Activated naive CD8-positive, alpha-beta T cell treated with anti-CD3 and anti-CD28 coated beads, Interleukin-2, amount 50 U/mL, for 24 hours (primary cell): ENCODE results near the gene DTX3.
"Not testable (repeated sequence)": the region's sequence is repeated elsewhere in the genome, so short reads cannot be mapped to it uniquely, and the experiment has no call there.

Source experiments
- ATAC-seq: fragments of 150-1000 bp; cut with Tn5 transposase; one replicate; pipeline ENCODE4 v1.10.0; 2021
- DNase-seq: peaks from one replicate; pipeline ENCODE4 v3.0.0; 2021
- H3K27ac Mint-ChIP-seq: one replicate; pipeline ENCODE4 v1.8.0; 2021; ENCODE audit warnings: mild to moderate bottlenecking, mixed read lengths
- H3K27me3 Mint-ChIP-seq: one replicate; pipeline ENCODE4 v1.8.0; 2021; ENCODE audit warnings: mixed read lengths
- H3K36me3 Mint-ChIP-seq: one replicate; pipeline ENCODE4 v1.8.0; 2021; ENCODE audit warnings: low read depth, mixed read lengths
- H3K4me1 Mint-ChIP-seq: one replicate; pipeline ENCODE4 v1.8.0; 2021; ENCODE audit warnings: mixed read lengths
- H3K4me3 Mint-ChIP-seq: one replicate; pipeline ENCODE4 v1.8.0; 2021; ENCODE audit warnings: mild to moderate bottlenecking, moderate library complexity, mixed read lengths
- H3K9me3 Mint-ChIP-seq: one replicate; pipeline ENCODE4 v1.8.0; 2021; ENCODE audit warnings: mixed read lengths

Gene DTX3

GRCh38 chr12:57640175-57641042, 35.8 kb downstream of the DTX3 start:
- Mint-ChIP-seq H3K9me3 (no peaks in the 10 kb centered on the region), H3K4me1 (no peaks in the 10 kb centered on the region), H3K36me3 (peaks cover 2% of the 10 kb centered on the region), H3K4me3 (no peak overlapping the region), H3K27me3 (peaks cover 14% of the 10 kb centered on the region), H3K27ac (no peak overlapping the region)
- DNase-seq (no peak), ATAC-seq (no peak)

- no peak overlapping the region for H3K4me3 Mint-ChIP-seq
- H3K27ac Mint-ChIP-seq: no peak overlapping the region
- peaks cover 15% of the 10 kb centered on the region for H3K27me3 Mint-ChIP-seq
- ATAC-seq (no peak), DNase-seq (no peak)
- H3K36me3 Mint-ChIP-seq: peaks cover 4% of the 10 kb centered on the region
- H3K4me1 Mint-ChIP-seq: no peaks in the 10 kb centered on the region
- H3K9me3 Mint-ChIP-seq: peaks cover 4% of the 10 kb centered on the region
Observed at GRCh38 chr12:57641699-57642442, 37.2 kb downstream of the DTX3 start.

DNA sequence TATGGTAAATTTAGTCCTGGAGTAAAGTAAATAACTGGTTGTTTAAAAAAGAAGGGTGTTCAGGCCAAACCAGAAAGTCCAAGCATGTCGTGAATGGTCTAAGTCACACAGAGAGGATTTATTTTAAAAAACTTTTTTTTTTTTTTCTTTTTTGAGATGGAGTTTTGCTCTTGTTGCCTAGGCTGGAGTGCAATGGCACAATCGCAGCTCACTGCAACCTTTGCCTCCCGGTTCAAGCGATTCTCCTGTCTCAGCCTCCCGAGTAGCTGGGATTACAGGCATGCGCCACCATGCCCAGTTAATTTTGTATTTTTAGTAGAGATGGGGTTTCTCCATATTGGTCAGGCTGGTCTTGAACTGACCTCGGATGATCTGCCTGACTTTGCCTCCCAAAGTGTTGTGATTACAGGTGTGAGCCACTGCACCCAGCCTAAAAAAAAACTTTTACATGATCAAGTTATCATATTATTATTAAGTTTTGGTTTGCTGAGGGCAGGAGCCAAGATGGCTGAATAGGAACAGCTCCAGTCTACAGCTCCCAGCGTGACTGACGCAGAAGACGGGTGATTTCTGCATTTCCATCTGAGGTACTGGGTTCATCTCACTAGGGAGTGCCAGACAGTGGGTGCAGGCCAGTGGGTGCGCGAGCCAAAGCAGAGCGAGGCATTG, 41.5 kb downstream of the DTX3 start:
- DNase-seq, H3K4me3 Mint-ChIP-seq, H3K4me1 Mint-ChIP-seq, ATAC-seq, H3K27me3 Mint-ChIP-seq, H3K27ac Mint-ChIP-seq, H3K9me3 Mint-ChIP-seq, H3K36me3 Mint-ChIP-seq: not testable (repeated sequence)

DNA sequence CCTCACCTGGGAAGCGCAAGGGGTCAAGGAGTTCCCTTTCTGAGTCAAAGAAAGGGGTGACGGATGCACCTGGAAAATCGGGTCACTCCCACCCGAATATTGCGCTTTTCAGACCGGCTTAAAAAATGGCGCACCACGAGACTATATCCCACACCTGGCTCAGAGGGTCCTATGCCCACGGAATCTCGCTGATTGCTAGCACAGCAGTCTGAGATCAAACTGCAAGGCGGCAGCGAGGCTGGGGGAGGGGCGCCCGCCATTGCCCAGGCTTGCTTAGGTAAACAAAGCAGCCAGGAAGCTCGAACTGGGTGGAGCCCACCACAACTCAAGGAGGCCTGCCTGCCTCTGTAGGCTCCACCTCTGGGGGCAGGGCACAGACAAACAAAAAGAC, 42.0 kb downstream of the DTX3 start:
- DNase-seq, H3K4me3 Mint-ChIP-seq, ATAC-seq, H3K4me1 Mint-ChIP-seq, H3K9me3 Mint-ChIP-seq, H3K36me3 Mint-ChIP-seq, H3K27me3 Mint-ChIP-seq, H3K27ac Mint-ChIP-seq: not testable (repeated sequence)

DNA sequence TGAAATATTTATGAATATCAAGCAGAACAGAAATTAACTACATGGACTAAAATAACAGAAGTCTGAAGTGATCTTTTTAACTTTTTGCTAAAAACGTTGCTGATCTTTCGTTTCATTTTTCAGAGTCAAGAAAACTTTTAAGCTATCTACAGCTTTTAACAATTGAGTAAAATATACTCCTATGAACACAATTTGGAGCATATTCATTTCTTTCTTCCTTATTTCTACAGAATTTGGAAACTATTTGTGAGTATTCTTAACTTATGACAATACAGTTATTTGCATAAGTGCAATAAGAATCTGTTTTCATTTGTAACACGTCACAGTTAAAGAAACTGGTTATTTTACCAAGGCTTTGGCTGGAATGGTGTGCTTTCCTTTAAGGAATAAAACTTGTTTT, 49.4 kb downstream of the DTX3 start:
- DNase-seq: no peak
- H3K4me3 Mint-ChIP-seq: no peak overlapping the region
- H3K27ac Mint-ChIP-seq: no peak overlapping the region
- H3K36me3 Mint-ChIP-seq: peaks cover 3% of the 10 kb centered on the region
- H3K9me3 Mint-ChIP-seq: peaks cover 8% of the 10 kb centered on the region
- ATAC-seq: no peak
- no peaks in the 10 kb centered on the region for H3K4me1 Mint-ChIP-seq
- H3K27me3 Mint-ChIP-seq: peaks cover 5% of the 10 kb centered on the region

DNA sequence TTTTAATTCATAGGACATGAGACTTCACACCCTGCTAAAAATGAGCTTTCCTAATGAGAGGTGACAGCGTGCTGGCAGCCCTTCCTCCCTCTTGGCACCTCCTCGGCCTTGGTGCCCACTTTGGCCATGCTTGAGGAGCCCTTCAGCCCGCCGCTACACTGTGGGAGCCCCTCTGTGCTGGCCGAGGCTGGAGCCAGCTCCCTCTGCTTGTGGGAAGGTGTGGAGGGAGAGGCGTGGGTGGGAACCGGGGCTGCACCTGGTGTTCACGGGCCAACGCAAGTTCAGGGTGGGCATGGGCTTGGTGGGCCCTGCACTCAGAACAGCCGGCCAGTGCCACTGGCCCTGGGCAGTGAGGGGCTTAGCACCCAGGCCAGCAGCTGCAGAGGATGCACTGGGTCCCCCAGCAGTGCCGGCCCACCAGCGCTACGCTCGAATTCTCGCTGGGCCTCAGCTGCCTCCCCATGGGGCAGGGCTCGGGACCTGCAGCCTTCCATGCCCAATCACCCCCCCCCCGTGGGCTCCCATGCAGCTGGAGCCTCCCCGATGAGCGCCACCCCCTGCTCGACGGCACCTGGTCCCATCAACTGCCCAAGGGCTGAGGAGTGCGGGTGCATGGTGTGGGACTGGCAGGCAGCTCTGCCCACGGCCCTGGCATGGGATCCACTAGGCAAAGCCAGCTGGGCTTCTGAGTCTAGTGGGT, 51.1 kb downstream of the DTX3 start:
- no peaks in the 10 kb centered on the region for H3K4me1 Mint-ChIP-seq
- peaks cover 5% of the 10 kb centered on the region for H3K27me3 Mint-ChIP-seq
- H3K4me3 Mint-ChIP-seq: no peak overlapping the region
- H3K27ac Mint-ChIP-seq: no peak overlapping the region
- DNase-seq (no peak), ATAC-seq (no peak)
- H3K9me3 Mint-ChIP-seq: peaks cover 8% of the 10 kb centered on the region
- H3K36me3 Mint-ChIP-seq: peaks cover 3% of the 10 kb centered on the region

GRCh38 chr12:57656408-57656807, 51.8 kb downstream of the DTX3 start:
- H3K4me3 Mint-ChIP-seq, ATAC-seq, H3K27me3 Mint-ChIP-seq, H3K4me1 Mint-ChIP-seq, H3K27ac Mint-ChIP-seq, H3K36me3 Mint-ChIP-seq, DNase-seq: not testable (repeated sequence)
- H3K9me3 Mint-ChIP-seq: peaks cover 13% of the 10 kb centered on the region

GRCh38 chr12:57657744-57658143, 53.1 kb downstream of the DTX3 start:
- peaks cover 12% of the 10 kb centered on the region for H3K9me3 Mint-ChIP-seq
- H3K27ac Mint-ChIP-seq: no peak overlapping the region
- no peaks in the 10 kb centered on the region for H3K4me1 Mint-ChIP-seq
- H3K27me3 Mint-ChIP-seq: peaks cover 5% of the 10 kb centered on the region
- ATAC-seq (no peak), DNase-seq (no peak)
- H3K36me3 Mint-ChIP-seq: peaks cover 3% of the 10 kb centered on the region
- no peak overlapping the region for H3K4me3 Mint-ChIP-seq

DNA sequence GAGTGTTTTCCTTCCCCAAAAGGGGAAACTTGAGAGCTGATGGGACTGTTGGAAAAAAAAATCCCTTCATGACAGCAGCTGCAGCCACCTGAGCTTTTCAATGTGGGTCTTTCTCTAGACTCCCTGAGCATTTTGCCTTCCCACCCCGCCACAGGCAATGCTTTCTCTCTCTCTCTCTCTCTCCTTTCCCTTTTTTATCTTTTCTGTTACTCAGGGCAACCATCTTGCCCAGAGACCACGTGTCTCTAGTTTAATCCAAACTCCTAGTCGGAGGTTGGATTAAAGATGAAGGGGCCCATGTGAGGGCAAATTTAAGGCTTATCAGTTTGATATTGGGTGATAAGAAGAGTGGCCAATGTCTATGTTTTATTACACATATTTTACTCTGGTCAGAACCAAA, 54.3 kb downstream of the DTX3 start:
- Mint-ChIP-seq H3K36me3 (peaks cover 2% of the 10 kb centered on the region), H3K4me1 (no peaks in the 10 kb centered on the region), H3K9me3 (peaks cover 9% of the 10 kb centered on the region), H3K27me3 (peaks cover 5% of the 10 kb centered on the region), H3K27ac (no peak overlapping the region), H3K4me3 (no peak overlapping the region)
- DNase-seq (no peak), ATAC-seq (no peak)
